DMS53 (cell line): ENCODE measurements around the gene ARHGEF25.
"Not testable (repeated sequence)": the region's sequence is repeated elsewhere in the genome, so short reads cannot be mapped to it uniquely, and the experiment has no call there.

ENCODE experiments used
- DNase-seq: peaks from one replicate; lab custom pipeline; 2025; lab: John Stamatoyannopoulos, UW

Gene ARHGEF25

GRCh38 chr12:57611108-57611826 lies at the start of gene ARHGEF25:
ARHGEF25 (plus strand) TSS chr12:57611435; CDS start chr12:57611895, 460 bp downstream.
- peak; percentile 76 for DNase-seq

- DNase-seq: no peak
These were observed 47.9 kb upstream of the ARHGEF25 start for GRCh38 chr12:57563358-57563757.

- no peak for DNase-seq
These were observed 47.0 kb upstream of the ARHGEF25 start for GRCh38 chr12:57564178-57564740.

- no peak for DNase-seq
These were observed 42.4 kb upstream of the ARHGEF25 start for GRCh38 chr12:57568838-57569237.

GRCh38 chr12:57569858-57570257 lies 41.4 kb upstream of the ARHGEF25 start:
- DNase-seq: no peak

GRCh38 chr12:57570438-57570837 lies 40.8 kb upstream of the ARHGEF25 start:
- not testable (repeated sequence) for DNase-seq

- no peak for DNase-seq
These were observed 39.1 kb upstream of the ARHGEF25 start for GRCh38 chr12:57571926-57572762.

GRCh38 chr12:57574795-57575194 lies 36.4 kb upstream of the ARHGEF25 start:
- no peak for DNase-seq

GRCh38 chr12:57575771-57576612 lies 35.2 kb upstream of the ARHGEF25 start:
- peak; percentile 45 for DNase-seq

GRCh38 chr12:57576613-57577160 lies 34.5 kb upstream of the ARHGEF25 start:
- DNase-seq: no peak

- no peak for DNase-seq
These were observed 33.1 kb upstream of the ARHGEF25 start for GRCh38 chr12:57577981-57578758.

GRCh38 chr12:57579011-57579410 lies 32.2 kb upstream of the ARHGEF25 start:
- DNase-seq: no peak

GRCh38 chr12:57579677-57580465 lies 31.4 kb upstream of the ARHGEF25 start:
- no peak for DNase-seq

GRCh38 chr12:57580466-57580795 lies 30.8 kb upstream of the ARHGEF25 start:
- DNase-seq: no peak

GRCh38 chr12:57581802-57582201 lies 29.4 kb upstream of the ARHGEF25 start:
- DNase-seq: no peak

GRCh38 chr12:57582440-57582839 lies 28.8 kb upstream of the ARHGEF25 start:
- no peak for DNase-seq

GRCh38 chr12:57583008-57583831 lies 28.0 kb upstream of the ARHGEF25 start:
- DNase-seq: peak; percentile 93

- DNase-seq: no peak
These were observed 27.2 kb upstream of the ARHGEF25 start for GRCh38 chr12:57584050-57584449.

- no peak for DNase-seq
These were observed 26.5 kb upstream of the ARHGEF25 start for GRCh38 chr12:57584690-57585089.
